H1 (cell line): ENCODE measurements around the gene RRP9. TPM values are rescaled to one million over a fixed set of nuclear protein-coding genes. Genes with fewer than 3 reads are reported as not detected.

Experiments used
- CHD2 ChIP-seq: IDR thresholded peaks from 2 replicates; pipeline ENCODE4 v1.6.1; 2012; ENCODE audit warnings: low read length, improper control_type of control experiment
- CHD7 ChIP-seq: fragments of 300-600 bp; sonication (generic); IDR thresholded peaks from 2 replicates; pipeline ENCODE4 v1.7.1; 2012; ENCODE audit warnings: low read length, moderate library complexity, mild to moderate bottlenecking, inconsistent platforms; ENCODE audit not compliant: insufficient replicate concordance
- EP300 ChIP-seq, 2 experiments: IDR thresholded peaks; 1 replicate in 1 of 2; 2 replicates in 1 of 2; pipeline ENCODE4 v1.6.1; 2011 to 2012; ENCODE audit warnings: low read depth in 2 of 2, low read length in 2 of 2, mild to moderate bottlenecking in 2 of 2, borderline replicate concordance in 1 of 2, inconsistent platforms in 1 of 2, moderate library complexity in 1 of 2
- FOSL1 ChIP-seq: IDR thresholded peaks from 2 replicates; pipeline ENCODE4 v1.6.1; 2011; ENCODE audit warnings: mild to moderate bottlenecking, low read depth, low read length, moderate library complexity; ENCODE audit not compliant: insufficient read depth
- KDM5A ChIP-seq: fragments of 200-600 bp; IDR thresholded peaks from 2 replicates; pipeline ENCODE4 v1.7.1; 2012; ENCODE audit warnings: mild to moderate bottlenecking, low read length, inconsistent platforms, mixed read lengths
- MAFK ChIP-seq: IDR thresholded peaks from 2 replicates; pipeline ENCODE4 v1.6.1; 2012; ENCODE audit warnings: low read depth, mild to moderate bottlenecking, improper control_type of control experiment, low read length
- RFX5 ChIP-seq: IDR thresholded peaks from 2 replicates; pipeline ENCODE4 v1.6.1; 2011; ENCODE audit warnings: low read depth, low read length, improper control_type of control experiment, borderline replicate concordance
- SIRT6 ChIP-seq: IDR thresholded peaks from one replicate; pipeline ENCODE4 v1.7.1; 2012; ENCODE audit warnings: low read length, inconsistent platforms
- SRF ChIP-seq: IDR thresholded peaks from 2 replicates; pipeline ENCODE4 v1.6.1; 2011; ENCODE audit warnings: mild to moderate bottlenecking, low read depth, low read length, moderate library complexity
- polyA plus RNA-seq, 7 experiments: library from polyadenylated mRNA; depleted of rRNA in 3 of 7; stranded (reverse) in 5 of 7; unstranded in 2 of 7; fragments of >200 nt in 5 of 7; fragments of 200-250 nt in 2 of 7; gene quantifications; 1 replicate in 5 of 7; 2 replicates in 1 of 7; 4 replicates in 1 of 7; pipeline versions ENCODE4 v1.2.1 to v1.2.3, GENCODE V29; 2011 to 2013; ENCODE audit warnings: missing spikeins in 2 of 7, mixed read lengths in 2 of 7
- total RNA-seq: library from RNA; stranded (reverse); fragmentation: NEBNext Ultra II Directional; extraction: Animal tissue kit (Norgen Biotek cat#: 25700); gene quantifications from 2 replicates; pipeline ENCODE4 v1.2.1, GENCODE V29; 2021
- TF ChIP-seq, protein P1 (sequence below): IDR thresholded peaks from 2 replicates; pipeline ENCODE4 v1.6.1; 2012; ENCODE audit warnings: inconsistent platforms

RRP9 gene
- total and polyA plus RNA-seq, 2 of the 8 experiments (the other 6 are each of a cell fraction or from before 2014, with no cell fraction given), result 55.6 to 68.9 TPM

DNA sequence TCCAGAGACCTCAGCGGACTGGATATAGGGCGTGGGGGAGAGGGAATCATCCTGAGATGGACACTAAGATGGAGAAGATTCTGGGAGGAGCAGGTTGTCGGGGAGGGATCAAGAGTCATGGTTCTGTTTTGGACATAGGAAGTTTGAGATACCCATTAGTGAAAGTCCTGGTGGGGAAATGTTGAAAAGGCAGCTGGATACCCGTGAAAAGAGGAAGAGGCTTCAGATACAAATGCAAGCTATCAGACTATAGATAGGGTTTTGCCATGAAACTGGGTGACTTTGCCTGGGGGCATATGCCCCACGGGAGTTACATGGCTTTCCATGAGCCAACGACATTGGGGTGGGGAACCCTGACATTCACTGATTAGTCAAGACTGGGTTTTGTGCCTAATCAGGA, 12.4 kb upstream of the RRP9 start (continued):
- no peak for TF ChIP-seq RFX5
- TF ChIP-seq, protein P1, sequence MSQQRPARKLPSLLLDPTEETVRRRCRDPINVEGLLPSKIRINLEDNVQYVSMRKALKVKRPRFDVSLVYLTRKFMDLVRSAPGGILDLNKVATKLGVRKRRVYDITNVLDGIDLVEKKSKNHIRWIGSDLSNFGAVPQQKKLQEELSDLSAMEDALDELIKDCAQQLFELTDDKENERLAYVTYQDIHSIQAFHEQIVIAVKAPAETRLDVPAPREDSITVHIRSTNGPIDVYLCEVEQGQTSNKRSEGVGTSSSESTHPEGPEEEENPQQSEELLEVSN, result no peak
- no peak for TF ChIP-seq FOSL1
- no peak for TF ChIP-seq CHD7
- TF ChIP-seq MAFK, result no peak
- no peak for TF ChIP-seq KDM5A
- TF ChIP-seq EP300 (IDR thresholded peaks at IDR 0.05; ENCODE audit: borderline replicate concordance in 1 of 2, low read depth in 2 of 2, low read length in 2 of 2), result no peak
- TF ChIP-seq SRF, result no peak
- TF ChIP-seq CHD2, result no peak
- no peak for TF ChIP-seq SIRT6
